GM19455 (cell line): ENCODE measurements around the gene TBC1D26.
"Not testable (repeated sequence)": the region's sequence is repeated elsewhere in the genome, so short reads cannot be mapped to it uniquely, and the experiment has no call there.

Experiments
- ATAC-seq: cut with Tn5 transposase; IDR thresholded peaks from one replicate; pipeline ENCODE4 v1.9.1; 2021; ENCODE audit not compliant: unreplicated experiment

The TBC1D26 gene

DNA sequence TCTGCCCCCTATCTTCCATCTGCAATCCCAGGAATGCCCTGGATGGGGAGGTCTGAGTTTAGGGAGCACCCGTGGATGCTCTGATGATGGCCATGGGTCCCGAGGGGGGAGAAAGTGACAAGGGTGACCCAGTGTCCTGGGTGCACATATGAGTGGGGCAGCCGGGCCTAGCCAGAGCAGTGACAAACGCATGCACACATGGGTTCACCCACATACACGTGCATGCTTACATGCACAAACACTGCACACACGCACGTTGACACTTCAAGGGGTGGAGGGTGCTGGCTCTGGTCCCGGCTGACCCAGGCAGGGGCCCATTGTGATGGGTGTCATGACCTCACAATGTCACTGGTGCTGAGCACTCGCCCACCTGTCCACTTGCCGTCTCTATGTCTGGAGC lies at the start of gene TBC1D26:
TBC1D26 (plus strand) TSS at position 384 of the 400 bp plus-strand sequence. CDS start 3,066 bp downstream, outside the sequence.
- not testable (repeated sequence) for ATAC-seq

DNA sequence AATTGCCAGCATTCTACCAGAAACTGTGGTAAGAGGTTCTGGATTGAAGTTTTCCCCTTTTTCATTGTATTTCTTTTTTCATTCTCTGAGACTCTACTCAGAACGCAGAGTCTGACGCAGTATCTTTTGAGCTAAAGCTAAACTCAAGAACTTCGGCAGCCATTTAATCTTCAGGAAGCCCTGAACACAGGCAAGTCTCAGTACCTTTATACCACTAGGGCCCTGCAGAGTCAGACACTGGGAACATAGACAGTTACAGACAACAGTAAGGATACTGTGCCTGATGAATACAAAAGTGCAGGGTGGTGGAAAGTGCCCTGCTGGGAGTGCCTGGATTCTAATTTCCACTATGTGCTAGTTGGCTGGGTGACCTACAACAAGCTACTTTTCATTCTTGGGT lies 48.9 kb upstream of the TBC1D26 start:
- ATAC-seq, result not testable (repeated sequence)

DNA sequence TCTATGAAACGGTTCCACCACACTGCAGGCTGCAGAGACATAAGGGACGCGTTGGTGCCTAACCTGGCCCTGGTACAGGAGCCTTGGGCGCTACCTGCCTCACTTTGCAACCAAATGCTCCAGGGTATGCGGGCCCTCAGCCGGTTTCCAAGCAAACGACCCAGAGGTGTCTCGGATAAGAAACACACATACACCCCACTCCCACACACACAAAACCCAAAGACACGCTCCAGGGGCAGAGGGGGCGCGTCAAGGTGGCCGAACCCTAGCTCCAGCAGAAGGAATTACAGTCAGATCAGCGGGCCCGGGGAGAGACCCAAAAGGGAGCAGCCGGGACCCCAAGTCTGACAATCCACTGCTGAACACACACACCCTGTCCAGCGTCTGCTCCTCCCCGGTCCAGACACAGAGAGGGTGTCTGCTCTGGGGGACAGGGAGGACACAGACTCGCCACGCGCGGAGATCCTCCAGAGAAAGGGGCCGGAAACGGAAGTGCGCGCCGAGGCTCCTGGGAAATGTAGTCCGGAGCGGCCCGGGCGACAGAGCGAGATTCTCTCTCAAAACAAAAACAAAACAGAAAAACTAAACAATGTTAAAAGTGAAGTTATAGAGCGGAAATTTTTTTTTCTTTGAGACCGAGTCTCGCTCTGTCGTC lies 48.1 kb upstream of the TBC1D26 start, which contains the start of gene TRIM16:
TRIM16 (minus strand) TSS at position 488 of the 655 bp plus-strand sequence. CDS start 32,702 bp downstream, outside the sequence.
- ATAC-seq, result peak; percentile 90

DNA sequence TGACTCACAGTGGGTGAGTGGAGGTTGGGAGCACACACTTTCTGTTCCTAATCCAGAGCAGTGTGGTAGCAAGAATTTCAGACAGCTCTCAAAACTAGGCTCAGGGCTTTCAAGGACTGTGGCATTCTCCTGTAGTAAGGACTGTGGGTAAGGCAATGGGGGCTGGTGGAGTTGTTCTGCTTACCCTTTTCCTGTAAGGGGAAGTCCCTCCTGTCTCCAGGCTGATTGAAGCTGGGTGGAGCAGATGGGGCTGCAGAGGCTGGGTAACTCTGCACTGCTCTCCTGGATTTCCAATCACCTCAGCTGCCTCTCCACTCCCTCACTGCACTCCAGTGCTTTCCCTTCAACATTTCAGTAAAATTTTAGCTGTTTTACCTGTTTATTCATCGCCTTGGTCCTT lies 44.6 kb upstream of the TBC1D26 start:
- not testable (repeated sequence) for ATAC-seq

DNA sequence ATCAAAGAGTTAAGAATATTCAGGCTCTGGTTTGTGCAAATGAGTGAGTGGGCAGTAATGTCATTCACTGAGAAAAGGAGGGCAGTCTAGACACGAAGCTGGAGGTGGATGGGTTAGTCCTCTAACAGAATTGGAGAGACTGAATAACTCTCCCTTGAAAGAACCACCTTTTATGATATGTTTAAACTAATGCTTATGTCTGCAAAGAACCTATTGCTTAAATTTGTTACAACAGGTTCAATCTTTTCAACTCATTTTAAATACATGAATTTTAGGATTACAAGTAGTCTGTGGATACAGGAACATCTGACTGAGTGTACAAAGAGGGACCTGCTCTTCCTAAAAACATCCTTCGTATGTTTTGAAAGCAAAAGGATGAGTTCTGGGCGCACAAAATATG lies 33.1 kb upstream of the TBC1D26 start:
- peak; percentile 3 for ATAC-seq

DNA sequence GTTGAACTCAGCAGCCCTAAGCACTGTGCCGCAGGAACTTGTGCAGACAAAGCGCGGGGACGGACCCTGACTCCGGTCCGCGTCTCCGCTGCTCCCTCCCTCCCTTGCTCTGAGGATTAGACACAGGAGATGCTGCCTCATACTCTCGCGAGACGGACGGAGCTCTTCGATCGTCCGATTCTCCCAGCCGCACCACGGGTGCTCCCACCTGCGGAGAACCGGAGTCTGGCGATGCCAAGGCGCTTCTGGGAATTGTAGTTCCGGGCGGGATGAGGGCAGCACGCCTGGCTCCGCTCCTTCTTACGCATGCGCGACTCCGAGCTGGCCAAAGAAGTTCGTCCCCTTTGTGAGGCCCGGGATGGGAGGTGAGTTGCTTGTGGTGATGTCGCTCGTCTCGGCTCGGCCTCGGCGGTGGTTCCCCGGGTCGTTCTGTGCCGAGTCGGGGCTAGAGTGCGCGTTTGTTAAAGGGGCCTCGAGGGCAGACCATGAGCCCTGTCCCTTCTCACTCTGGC lies 32.6 kb upstream of the TBC1D26 start, which contains the start of gene ZNF286A:
ZNF286A (plus strand) TSS at position 340 of the 512 bp plus-strand sequence. CDS start 578 bp downstream, outside the sequence.
- peak; percentile 99 for ATAC-seq

DNA sequence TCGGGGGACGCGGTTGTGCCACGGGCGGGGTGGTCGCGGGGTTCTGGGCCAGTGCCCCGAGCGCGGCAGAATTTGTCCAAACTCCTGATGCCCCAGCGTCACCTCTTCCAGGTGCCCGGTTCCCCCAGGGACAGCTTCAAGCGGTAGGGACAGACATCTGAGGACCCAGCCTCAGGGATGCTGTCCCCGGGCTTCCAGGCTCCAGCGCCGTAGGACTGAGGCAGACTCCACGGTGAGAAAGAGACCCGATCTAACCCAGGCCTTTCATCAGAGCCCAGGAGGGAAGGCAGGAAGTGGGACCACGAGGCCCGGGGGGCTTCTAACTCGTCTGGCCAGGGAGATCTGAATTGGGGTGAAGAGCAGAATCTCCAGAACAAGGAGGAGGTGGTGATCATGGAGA lies 32.1 kb upstream of the TBC1D26 start:
- not testable (repeated sequence) for ATAC-seq

DNA sequence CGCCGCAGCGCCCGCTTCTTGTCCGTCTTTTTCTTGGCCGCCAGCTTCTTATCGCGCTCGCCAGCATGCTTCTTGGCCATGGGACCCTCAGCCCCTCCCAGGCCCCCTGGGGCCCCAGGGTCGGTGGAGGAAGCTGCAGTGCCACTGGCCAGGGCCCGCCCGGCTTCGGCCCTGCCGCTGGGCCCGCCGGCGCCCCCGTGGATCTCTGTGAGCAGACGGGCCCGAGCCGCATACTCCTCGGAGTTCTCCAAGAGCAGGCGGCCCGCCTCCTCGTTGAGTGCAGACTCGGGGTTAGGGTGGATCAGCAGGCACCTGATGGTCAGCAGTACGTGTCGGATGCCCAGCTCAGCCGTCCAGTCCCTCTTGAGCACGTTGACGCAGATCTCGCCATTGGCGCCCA lies 27.8 kb upstream of the TBC1D26 start:
- ATAC-seq, result not testable (repeated sequence)

DNA sequence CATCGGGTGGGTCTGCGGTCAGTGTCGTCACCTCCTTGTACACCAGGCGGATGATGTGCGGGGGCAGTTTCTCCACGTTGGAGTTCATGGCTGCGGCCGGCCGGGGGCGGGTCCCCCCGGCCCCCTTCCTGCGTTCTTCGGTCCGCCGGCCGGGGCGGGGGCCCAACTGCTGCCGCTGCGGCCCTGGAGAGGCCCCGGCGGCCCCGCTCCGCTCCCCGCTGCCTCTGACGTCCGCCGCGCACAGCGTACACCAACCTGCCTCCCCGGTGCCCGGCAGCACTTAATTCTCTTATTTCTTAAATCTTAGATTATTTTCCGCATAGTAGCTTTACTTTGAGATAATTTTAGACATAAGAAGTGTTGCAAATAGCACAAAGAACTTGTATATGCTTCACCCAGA lies 27.3 kb upstream of the TBC1D26 start:
- ATAC-seq, result not testable (repeated sequence)

DNA sequence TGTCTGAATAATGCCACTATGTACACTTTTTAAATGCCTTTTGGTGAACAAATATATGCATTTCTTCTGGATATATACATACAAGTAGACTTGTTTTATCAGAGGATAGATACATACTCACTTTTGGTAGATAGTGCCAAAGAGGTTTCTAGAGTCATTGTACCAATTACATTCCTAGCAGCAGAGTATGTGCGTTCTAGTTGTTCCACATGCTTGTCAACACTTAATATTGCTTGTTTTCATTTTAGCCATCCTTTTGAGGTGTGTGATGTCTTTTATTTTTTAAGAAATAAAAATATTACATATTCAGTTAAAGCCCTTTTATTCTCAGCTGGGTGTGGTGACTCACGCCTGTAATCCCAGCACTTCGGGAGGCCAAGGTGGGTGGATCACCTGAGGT lies 23.2 kb upstream of the TBC1D26 start:
- ATAC-seq, result not testable (repeated sequence)

DNA sequence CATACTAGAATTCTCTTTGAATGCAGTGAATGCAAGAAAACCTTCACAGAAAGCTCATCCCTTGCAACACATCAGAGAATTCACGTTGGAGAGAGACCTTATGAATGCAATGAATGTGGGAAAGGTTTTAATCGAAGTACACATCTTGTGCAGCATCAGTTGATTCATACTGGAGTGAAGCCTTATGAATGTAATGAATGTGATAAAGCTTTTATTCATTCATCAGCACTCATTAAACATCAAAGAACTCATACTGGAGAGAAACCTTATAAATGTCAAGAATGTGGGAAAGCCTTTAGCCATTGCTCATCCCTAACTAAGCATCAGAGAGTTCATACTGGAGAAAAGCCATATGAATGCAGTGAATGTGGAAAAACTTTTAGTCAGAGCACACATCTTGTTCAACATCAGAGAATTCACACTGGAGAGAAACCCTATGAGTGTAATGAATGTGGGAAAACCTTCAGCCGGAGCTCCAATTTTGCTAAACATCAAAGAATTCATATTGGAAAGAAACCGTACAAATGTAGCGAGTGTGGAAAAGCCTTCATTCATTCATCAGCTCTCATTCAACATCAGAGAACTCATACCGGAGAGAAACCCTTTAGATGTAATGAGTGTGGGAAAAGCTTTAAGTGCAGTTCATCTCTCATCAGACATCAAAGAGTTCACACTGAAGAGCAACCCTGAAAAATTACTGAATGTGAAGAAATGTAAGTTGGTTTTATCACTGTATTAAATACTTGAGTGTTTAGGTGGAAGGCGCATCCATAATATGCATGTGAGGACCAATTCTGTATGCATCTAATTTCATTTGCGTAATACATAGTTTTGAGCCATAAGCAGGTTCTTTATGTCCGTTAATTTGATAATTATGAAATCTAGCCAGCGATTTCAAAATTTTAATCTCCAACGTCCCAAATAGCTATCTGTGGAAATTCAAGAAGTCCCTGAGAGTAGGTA lies 15.2 kb upstream of the TBC1D26 start:
- ATAC-seq, result not testable (repeated sequence)

DNA sequence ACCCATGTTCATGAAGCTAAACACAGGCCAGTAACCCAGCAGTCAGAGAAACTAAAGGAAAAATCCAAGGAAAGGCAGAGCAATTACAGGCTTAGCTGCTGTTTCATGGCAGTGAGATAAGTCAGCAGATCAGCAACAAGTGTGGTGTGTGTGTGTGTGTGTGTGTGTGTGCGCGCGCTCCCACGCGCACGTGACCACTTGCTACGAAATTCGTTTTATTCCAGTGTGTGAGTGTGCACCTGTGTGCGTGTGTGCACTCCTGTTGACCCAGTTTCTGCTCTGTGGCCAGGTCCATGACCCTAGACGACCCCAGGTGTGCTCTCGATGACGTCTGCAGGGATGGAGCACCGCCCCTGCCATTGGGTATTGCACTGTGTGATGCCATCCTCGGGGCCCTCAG lies 1.5 kb upstream of the TBC1D26 start:
- ATAC-seq, result not testable (repeated sequence)

DNA sequence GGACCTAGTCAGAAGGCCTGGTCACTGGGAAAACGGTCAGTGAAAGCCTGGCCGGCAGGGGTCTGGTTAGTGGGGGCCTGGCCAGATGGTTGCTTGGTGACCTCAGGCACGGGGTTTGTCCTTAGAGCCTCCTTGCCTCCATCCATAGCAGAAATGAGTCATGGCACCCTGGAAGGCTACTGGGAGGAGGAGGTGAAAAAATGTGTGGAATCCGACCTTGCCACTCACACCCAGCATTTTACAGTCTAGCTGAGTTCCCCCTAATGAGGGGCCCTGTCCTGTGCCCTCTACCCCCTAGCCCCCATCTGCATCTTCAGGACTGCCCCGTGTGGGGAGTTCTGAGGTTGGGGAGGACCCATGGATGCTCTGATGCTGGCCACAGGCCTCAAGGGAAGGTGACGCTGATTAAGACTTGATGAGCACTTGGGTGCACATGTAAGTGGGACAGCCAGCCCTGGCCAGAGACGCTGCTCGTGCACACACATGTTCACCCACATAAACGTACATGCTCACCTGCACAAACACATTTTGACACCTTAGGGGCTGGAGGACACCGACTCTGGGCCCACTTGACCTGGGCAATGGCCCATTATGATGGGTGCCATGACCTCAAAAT lies 1.2 kb downstream of the TBC1D26 start:
- ATAC-seq, result not testable (repeated sequence)

DNA sequence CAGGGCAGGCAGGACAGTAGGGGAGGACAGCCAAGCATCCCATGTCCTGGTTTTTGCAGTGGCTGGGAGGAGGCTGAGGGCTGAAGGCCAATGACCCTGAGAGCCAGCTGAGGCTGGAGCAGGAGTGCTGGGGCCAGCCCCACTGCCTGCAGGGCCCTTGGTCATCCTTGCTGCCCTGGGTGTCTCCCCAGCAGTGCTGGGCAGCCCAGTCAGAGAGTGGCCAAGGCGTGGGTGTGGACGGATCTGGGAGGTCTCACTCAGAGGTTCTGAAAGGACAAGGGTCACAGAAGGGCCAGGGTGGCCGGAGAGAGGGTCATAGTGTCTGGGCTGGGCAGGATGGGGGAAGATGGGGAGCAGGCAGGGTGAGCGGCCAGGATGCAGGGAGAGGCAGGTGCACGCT lies 4.5 kb downstream of the TBC1D26 start:
- not testable (repeated sequence) for ATAC-seq

DNA sequence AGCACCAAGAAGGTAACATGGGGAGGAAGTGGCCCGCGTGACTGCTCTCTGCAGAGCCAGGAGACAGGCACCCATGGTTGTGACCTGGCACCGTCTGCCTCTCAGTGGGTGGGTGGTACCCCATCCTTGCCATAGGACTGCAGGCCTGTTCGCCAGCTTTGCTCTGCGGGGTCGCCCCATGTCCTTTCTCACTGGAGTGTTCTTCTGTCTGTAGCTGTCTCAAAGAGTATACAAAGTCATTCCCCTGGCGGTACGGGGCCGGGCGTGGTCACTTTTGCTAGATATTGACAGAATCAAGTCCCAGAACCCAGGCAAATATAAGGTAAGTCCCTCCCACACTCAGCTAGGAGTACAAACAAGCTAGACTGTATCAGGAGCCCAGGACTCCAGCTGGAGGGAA lies 6.0 kb downstream of the TBC1D26 start:
- no peak for ATAC-seq

DNA sequence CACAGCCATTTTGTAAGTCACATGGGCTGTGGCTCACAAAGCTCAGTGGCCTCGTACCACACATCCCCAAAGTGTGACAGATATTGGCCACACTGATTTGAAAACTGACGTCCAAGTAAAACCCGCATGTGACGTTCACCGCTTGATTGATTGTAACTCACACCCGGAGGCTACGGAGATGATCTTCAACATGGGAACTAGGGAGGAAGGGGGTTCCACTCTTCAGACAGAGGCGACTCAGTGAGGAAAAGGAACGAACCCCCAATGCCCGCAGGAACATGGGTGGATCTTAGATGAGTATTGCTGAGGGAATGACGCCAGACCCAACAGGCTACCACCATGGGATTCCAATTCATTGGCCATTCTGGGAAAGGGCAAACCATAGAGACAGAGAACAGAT lies 7.2 kb downstream of the TBC1D26 start:
- ATAC-seq, result not testable (repeated sequence)

DNA sequence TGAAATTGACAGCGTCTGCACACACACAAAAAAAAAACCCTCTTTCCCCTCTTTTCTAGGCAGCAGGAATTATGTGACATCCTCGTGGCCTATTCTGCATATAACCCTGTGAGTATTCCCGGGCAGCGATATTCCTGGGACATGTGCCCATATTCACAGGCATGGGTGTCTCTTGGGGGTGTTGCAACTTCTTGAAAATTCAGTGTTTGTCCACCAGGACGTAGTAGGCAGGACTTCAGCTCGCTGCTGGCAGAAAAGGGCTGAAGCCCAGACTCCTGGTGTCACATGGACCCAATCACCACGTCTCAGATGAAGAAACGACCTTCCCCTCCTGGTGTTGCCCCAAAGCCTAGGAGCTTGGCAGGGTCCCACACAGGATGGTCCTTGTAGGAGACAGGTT lies 8.0 kb downstream of the TBC1D26 start:
- not testable (repeated sequence) for ATAC-seq

DNA sequence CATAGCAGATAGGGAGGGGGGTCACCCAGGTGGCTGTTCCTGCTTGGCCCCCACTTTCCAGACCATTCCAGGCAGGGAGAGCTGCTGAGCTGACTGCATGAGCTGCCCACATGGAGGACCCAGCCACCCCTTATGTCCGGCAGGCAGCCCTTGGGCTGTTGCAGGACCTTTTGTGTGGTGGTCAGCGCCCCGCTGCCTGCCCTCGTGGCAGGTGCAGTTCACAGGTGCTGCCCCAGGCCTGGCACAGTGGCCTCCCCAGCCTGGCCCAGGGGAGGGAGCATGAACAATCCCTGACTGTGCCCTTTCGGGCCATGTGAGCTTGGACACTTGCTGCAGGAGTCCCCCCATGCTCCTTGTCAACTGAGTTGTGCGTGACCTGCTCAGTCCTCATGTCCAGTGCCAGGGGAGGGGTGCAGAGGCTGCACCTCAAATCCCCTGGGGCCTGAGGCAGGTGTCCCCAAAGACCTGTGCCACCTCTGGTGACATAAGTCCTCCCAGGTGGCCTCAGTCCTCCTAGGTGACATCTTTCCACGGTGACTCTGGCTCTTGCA lies 8.6 kb downstream of the TBC1D26 start:
- no peak for ATAC-seq

DNA sequence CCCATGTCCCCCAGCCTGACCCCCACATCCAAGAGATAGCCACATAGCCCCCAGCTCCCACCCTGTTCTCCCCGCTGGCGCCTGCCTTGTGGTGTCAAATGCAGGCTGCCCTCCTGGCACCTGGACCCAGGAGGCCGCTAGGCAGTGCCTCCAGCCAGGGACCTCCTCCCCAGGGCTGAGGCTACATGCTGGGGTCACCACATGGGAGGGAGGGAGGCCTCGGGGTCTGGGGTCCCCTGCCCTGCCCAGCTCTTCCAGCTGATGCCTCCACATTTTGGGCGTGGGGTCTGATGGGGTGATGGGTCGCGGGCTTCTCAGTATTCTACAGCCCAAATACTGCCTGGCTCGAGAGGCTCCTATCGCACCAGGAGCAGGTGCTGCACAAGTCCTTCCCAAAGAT lies 9.5 kb downstream of the TBC1D26 start:
- no peak for ATAC-seq

DNA sequence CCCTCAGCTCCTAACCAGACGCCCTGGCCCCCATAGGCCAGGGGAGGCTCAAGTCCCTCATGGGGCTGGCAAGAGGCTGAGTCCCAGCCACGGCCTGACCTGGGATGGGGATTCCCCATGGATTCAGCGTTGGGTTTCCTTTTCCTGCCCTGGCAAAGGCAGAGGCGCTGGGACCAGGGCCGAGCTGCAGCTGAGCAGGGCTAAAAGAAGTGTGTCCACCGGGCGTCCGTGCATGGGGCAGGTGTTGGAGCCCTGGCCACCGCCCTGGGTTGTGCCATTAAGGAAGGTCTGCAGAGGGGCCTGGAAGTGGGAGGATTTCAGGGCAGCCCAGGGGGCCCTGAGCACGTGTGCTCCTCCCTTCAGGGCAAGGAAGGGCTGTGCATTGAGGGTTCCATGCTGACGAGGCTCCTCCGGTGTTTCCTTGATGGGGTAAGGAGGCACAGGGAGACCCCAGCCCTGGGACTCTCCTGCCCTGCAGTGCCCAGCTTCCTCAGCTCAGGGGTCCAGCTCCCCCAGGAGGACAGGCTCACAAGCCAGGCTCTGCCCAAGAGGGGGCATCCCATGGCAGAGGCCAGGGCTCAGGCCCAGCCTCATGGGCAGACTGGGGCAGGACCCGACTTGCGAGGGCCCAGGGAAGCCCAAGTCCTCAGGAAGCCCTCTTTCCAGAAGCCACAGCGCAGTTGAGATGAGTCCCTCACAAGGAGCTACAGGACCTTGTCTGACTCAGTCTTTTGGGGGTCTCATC lies 10.1 kb downstream of the TBC1D26 start:
- ATAC-seq, result no peak
